ENCODE data around the gene RAB3C. TPM values are rescaled to one million over a fixed set of nuclear protein-coding genes. Genes with fewer than 3 reads are reported as not detected.

RAB3C gene
- total RNA-seq, 1 donor from 2014 or later = 0.45 TPM

GRCh38 chr5:58767104-58767503 lies 184.2 kb downstream of the RAB3C start:
- no peak for FAIRE-seq
- no peak overlapping the region for H3K4me2 ChIP-seq (ENCODE audit: low read length)
- H3K4me1 ChIP-seq (ENCODE audit: insufficient read depth, low read length) = no peaks in the 10 kb centered on the region
- no peak overlapping the region for H3K4me3 ChIP-seq (ENCODE audit: insufficient read depth, low read depth, low read length)
- H3K9ac ChIP-seq (ENCODE audit: low read length) = no peak overlapping the region
- H3K79me2 ChIP-seq (ENCODE audit: insufficient read depth, low read length) = no peaks in the 10 kb centered on the region
- H3K36me3 Mint-ChIP-seq (ENCODE audit: low read depth, unreplicated experiment) = no peaks in the 10 kb centered on the region
- DNase-seq (ENCODE audit: low read depth) = no peak
- H3K9me3 ChIP-seq (ENCODE audit: insufficient read depth, low read depth, low read length) = no peaks in the 10 kb centered on the region
- no peaks in the 10 kb centered on the region for H4K20me1 ChIP-seq (ENCODE audit: insufficient read depth, low read length)
- H3K27ac ChIP-seq (ENCODE audit: low read depth, low read length) = no peak overlapping the region
- H3K4me3 Mint-ChIP-seq (ENCODE audit: unreplicated experiment) = no peak overlapping the region
- H3K9me3 Mint-ChIP-seq (ENCODE audit: unreplicated experiment) = no peaks in the 10 kb centered on the region
- TF ChIP-seq EZH2 (IDR thresholded peaks at IDR 0.05; ENCODE audit: insufficient read depth, low read length) (no peak), CTCF (IDR thresholded peaks at IDR 0.05; ENCODE audit: insufficient read depth, low read depth, low read length) (no peak)
- no peak overlapping the region for H3K27ac Mint-ChIP-seq (ENCODE audit: unreplicated experiment)
- peaks cover 4% of the 10 kb centered on the region for H3K27me3 Mint-ChIP-seq (ENCODE audit: low read depth, unreplicated experiment)
- H3K36me3 ChIP-seq (ENCODE audit: insufficient read depth, low read length) = no peaks in the 10 kb centered on the region
- no peak overlapping the region for H2AFZ ChIP-seq (ENCODE audit: low read depth, low read length)
- no peaks in the 10 kb centered on the region for H3K27me3 ChIP-seq (ENCODE audit: insufficient read depth, low read length)
- H3K4me1 Mint-ChIP-seq (ENCODE audit: low read depth, unreplicated experiment) = no peaks in the 10 kb centered on the region

- Histone ChIP-seq H3K4me2 (ENCODE audit: low read length) (no peak overlapping the region), H3K27me3 (ENCODE audit: insufficient read depth, low read length) (no peaks in the 10 kb centered on the region), H3K27ac (ENCODE audit: low read depth, low read length) (no peak overlapping the region), H3K4me1 (ENCODE audit: insufficient read depth, low read length) (no peaks in the 10 kb centered on the region), H3K36me3 (ENCODE audit: insufficient read depth, low read length) (no peaks in the 10 kb centered on the region), H3K9me3 (ENCODE audit: insufficient read depth, low read depth, low read length) (no peaks in the 10 kb centered on the region), H4K20me1 (ENCODE audit: insufficient read depth, low read length) (no peaks in the 10 kb centered on the region), H2AFZ (ENCODE audit: low read depth, low read length) (no peak overlapping the region), H3K9ac (ENCODE audit: low read length) (no peak overlapping the region), H3K79me2 (ENCODE audit: insufficient read depth, low read length) (no peaks in the 10 kb centered on the region), H3K4me3 (ENCODE audit: insufficient read depth, low read depth, low read length) (no peak overlapping the region)
- H3K4me1 Mint-ChIP-seq (ENCODE audit: low read depth, unreplicated experiment) = no peaks in the 10 kb centered on the region
- H3K36me3 Mint-ChIP-seq (ENCODE audit: low read depth, unreplicated experiment) = no peaks in the 10 kb centered on the region
- peaks cover 16% of the 10 kb centered on the region for H3K27me3 Mint-ChIP-seq (ENCODE audit: low read depth, unreplicated experiment)
- DNase-seq (ENCODE audit: low read depth) = no peak
- TF ChIP-seq CTCF (IDR thresholded peaks at IDR 0.05; ENCODE audit: insufficient read depth, low read depth, low read length) (no peak), EZH2 (IDR thresholded peaks at IDR 0.05; ENCODE audit: insufficient read depth, low read length) (no peak)
- H3K4me3 Mint-ChIP-seq (ENCODE audit: unreplicated experiment) = no peak overlapping the region
- no peaks in the 10 kb centered on the region for H3K9me3 Mint-ChIP-seq (ENCODE audit: unreplicated experiment)
- no peak for FAIRE-seq
- H3K27ac Mint-ChIP-seq (ENCODE audit: unreplicated experiment) = no peak overlapping the region
Measured at GRCh38 chr5:58770136-58770535, 187.3 kb downstream of the RAB3C start.

GRCh38 chr5:58771796-58772195 lies 188.9 kb downstream of the RAB3C start:
- H3K4me1 Mint-ChIP-seq (ENCODE audit: low read depth, unreplicated experiment) = peaks cover 5% of the 10 kb centered on the region
- Histone ChIP-seq H3K4me2 (ENCODE audit: low read length) (no peak overlapping the region), H2AFZ (ENCODE audit: low read depth, low read length) (no peak overlapping the region), H3K4me1 (ENCODE audit: insufficient read depth, low read length) (no peaks in the 10 kb centered on the region), H4K20me1 (ENCODE audit: insufficient read depth, low read length) (no peaks in the 10 kb centered on the region), H3K36me3 (ENCODE audit: insufficient read depth, low read length) (no peaks in the 10 kb centered on the region), H3K79me2 (ENCODE audit: insufficient read depth, low read length) (no peaks in the 10 kb centered on the region), H3K27ac (ENCODE audit: low read depth, low read length) (no peak overlapping the region), H3K9me3 (ENCODE audit: insufficient read depth, low read depth, low read length) (no peaks in the 10 kb centered on the region), H3K4me3 (ENCODE audit: insufficient read depth, low read depth, low read length) (no peak overlapping the region), H3K9ac (ENCODE audit: low read length) (no peak overlapping the region), H3K27me3 (ENCODE audit: insufficient read depth, low read length) (no peaks in the 10 kb centered on the region)
- no peaks in the 10 kb centered on the region for H3K36me3 Mint-ChIP-seq (ENCODE audit: low read depth, unreplicated experiment)
- DNase-seq (ENCODE audit: low read depth) (no peak), FAIRE-seq (no peak)
- TF ChIP-seq CTCF (IDR thresholded peaks at IDR 0.05; ENCODE audit: insufficient read depth, low read depth, low read length) = no peak
- no peak for TF ChIP-seq EZH2 (IDR thresholded peaks at IDR 0.05; ENCODE audit: insufficient read depth, low read length)
- no peaks in the 10 kb centered on the region for H3K9me3 Mint-ChIP-seq (ENCODE audit: unreplicated experiment)
- no peak overlapping the region for H3K4me3 Mint-ChIP-seq (ENCODE audit: unreplicated experiment)
- no peak overlapping the region for H3K27ac Mint-ChIP-seq (ENCODE audit: unreplicated experiment)
- peaks cover 12% of the 10 kb centered on the region for H3K27me3 Mint-ChIP-seq (ENCODE audit: low read depth, unreplicated experiment)
